ENCODE results near the gene MAP2K7. TPM values are rescaled to one million over a fixed set of nuclear protein-coding genes. Genes with fewer than 3 reads are reported as not detected.

Gene MAP2K7
- total RNA-seq, 6 experiments from 2014 or later: 9.7 to 22.1 (median 15.6) TPM

GRCh38 chr19:7877249-7877836 lies 26.3 kb upstream of the MAP2K7 start:
- Histone ChIP-seq H3K4me1 (no peaks in the 10 kb centered on the region), H3K9me3 (no peaks in the 10 kb centered on the region), H3K4me3 (no peak overlapping the region), H3K27me3 (peaks cover 0 to 4% of the 10 kb centered on the region in 2 donors), H3K36me3 (no peaks in the 10 kb centered on the region), H3K27ac (no peak overlapping the region)
- DNase-seq (no peak), ATAC-seq (no peak)
- TF ChIP-seq CTCF (IDR thresholded peaks at IDR 0.05) (no peak), POLR2A (IDR thresholded peaks at IDR 0.05) (no peak)
- WGBS (ENCODE audit: insufficient coverage, low coverage, low lambda C conversion rate, missing lambda C conversion rate): 79% methylated on average over 6 of the region's 6 CpGs
- intact Hi-C loops (cut with DNase I): no loop called here

GRCh38 chr19:7879111-7879807 lies 24.4 kb upstream of the MAP2K7 start:
- no peak for TF ChIP-seq POLR2A (IDR thresholded peaks at IDR 0.05)
- no peak for TF ChIP-seq CTCF (IDR thresholded peaks at IDR 0.05)
- peaks cover 0 to 4% of the 10 kb centered on the region in 2 donors for H3K27me3 ChIP-seq
- no peaks in the 10 kb centered on the region for H3K4me1 ChIP-seq
- intact Hi-C loops (cut with DNase I): no loop called here
- DNase-seq (no peak), ATAC-seq (peak in 1 of 4 donors; percentile 23)
- whole genome bisulfite sequencing (ENCODE audit: insufficient coverage, low coverage, low lambda C conversion rate, missing lambda C conversion rate): 43% methylated on average over 2 of the region's 18 CpGs
- H3K9me3 ChIP-seq: no peaks in the 10 kb centered on the region
- H3K36me3 ChIP-seq: no peaks in the 10 kb centered on the region
- no peak overlapping the region for H3K27ac ChIP-seq
- H3K4me3 ChIP-seq: no peak overlapping the region

- Histone ChIP-seq H3K27ac (no peak overlapping the region), H3K27me3 (peaks cover 0 to under 1% of the 10 kb centered on the region in 2 donors), H3K9me3 (no peaks in the 10 kb centered on the region), H3K36me3 (no peaks in the 10 kb centered on the region), H3K4me1 (no peaks in the 10 kb centered on the region), H3K4me3 (no peak overlapping the region)
- ATAC-seq (no peak), DNase-seq (no peak)
- WGBS (ENCODE audit: insufficient coverage, low coverage, low lambda C conversion rate, missing lambda C conversion rate): 81% methylated on average over 13 of the region's 19 CpGs
- intact Hi-C loops (cut with DNase I): no loop called here
- TF ChIP-seq POLR2A (IDR thresholded peaks at IDR 0.05): no peak
Measured at GRCh38 chr19:7879836-7880235, 23.8 kb upstream of the MAP2K7 start.

- no peaks in the 10 kb centered on the region for H3K27me3 ChIP-seq
- 86% methylated on average over 3 of the region's 3 CpGs for WGBS (ENCODE audit: insufficient coverage, low coverage, low lambda C conversion rate, missing lambda C conversion rate)
- ATAC-seq: no peak
- intact Hi-C loops (cut with DNase I): no loop called here
- H3K4me1 ChIP-seq: no peaks in the 10 kb centered on the region
- TF ChIP-seq POLR2A (IDR thresholded peaks at IDR 0.05): no peak
- no peak for TF ChIP-seq CTCF (IDR thresholded peaks at IDR 0.05)
- no peaks in the 10 kb centered on the region for H3K36me3 ChIP-seq
- DNase-seq: no peak
- no peaks in the 10 kb centered on the region for H3K9me3 ChIP-seq
- H3K27ac ChIP-seq: no peak overlapping the region
- H3K4me3 ChIP-seq: no peak overlapping the region
Measured at GRCh38 chr19:7881910-7882309, 21.8 kb upstream of the MAP2K7 start.

GRCh38 chr19:7883105-7883504 lies 20.6 kb upstream of the MAP2K7 start:
- ATAC-seq: no peak
- WGBS (ENCODE audit: insufficient coverage, low coverage, low lambda C conversion rate, missing lambda C conversion rate): 100% methylated on average over 2 of the region's 4 CpGs
- no peak overlapping the region for H3K27ac ChIP-seq
- H3K4me3 ChIP-seq: no peak overlapping the region
- no peaks in the 10 kb centered on the region for H3K27me3 ChIP-seq
- H3K36me3 ChIP-seq: no peaks in the 10 kb centered on the region
- H3K9me3 ChIP-seq: no peaks in the 10 kb centered on the region
- intact Hi-C loops (cut with DNase I): no loop called here
- TF ChIP-seq CTCF (IDR thresholded peaks at IDR 0.05) (no peak), POLR2A (IDR thresholded peaks at IDR 0.05) (no peak)
- no peak for DNase-seq
- H3K4me1 ChIP-seq: no peaks in the 10 kb centered on the region
